Measurements from ENCODE around the gene GLP1R.
"Not testable (repeated sequence)": the region's sequence is repeated elsewhere in the genome, so short reads cannot be mapped to it uniquely, and the experiment has no call there.

Gene GLP1R

DNA sequence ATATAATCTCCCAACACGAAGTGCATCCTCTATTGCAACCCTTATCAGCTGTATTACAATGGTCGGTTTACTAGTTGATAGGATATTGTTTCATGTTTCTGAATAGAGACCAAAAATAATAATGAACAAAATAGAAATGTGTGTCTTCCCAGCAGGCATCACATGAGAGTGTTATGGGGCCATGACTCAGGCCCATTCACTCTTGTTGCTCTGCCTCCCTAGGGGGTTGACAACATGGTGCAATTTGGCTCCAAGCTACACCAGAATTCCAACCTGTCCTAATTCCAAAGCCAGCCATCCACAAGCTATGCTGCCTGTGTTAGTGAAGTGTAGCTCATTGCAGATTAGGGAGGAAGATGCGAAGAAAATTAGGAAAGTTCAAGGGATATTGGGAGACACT is 79.5 kb downstream of the GLP1R start:
- no peak for DNase-seq (ENCODE audit: low read depth)

GRCh38 chr6:39128832-39129231 is 80.3 kb downstream of the GLP1R start:
- no peak for DNase-seq (ENCODE audit: low read depth)

DNA sequence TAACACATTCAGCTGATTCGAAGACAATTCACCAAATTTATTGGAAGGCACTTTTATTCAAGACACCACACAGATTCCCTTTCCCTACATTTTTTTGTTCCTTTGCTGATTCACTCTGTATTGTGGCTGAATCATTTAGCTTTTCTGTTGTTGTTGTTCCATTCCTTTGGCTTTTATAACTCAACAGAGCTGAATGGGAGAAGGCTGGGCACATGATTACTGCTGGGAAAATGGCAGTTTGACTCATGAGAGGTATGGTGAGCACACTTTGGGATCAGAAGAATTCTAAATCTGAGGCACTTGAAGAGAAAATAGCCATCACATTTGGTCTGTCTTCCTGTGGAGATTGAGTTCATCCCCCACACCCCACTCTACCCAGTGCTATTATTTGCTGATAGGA is 82.1 kb downstream of the GLP1R start:
- no peak for DNase-seq (ENCODE audit: low read depth)

- DNase-seq (ENCODE audit: low read depth) = not testable (repeated sequence)
Observed at GRCh38 chr6:39134761-39135160, 86.2 kb downstream of the GLP1R start.

DNA sequence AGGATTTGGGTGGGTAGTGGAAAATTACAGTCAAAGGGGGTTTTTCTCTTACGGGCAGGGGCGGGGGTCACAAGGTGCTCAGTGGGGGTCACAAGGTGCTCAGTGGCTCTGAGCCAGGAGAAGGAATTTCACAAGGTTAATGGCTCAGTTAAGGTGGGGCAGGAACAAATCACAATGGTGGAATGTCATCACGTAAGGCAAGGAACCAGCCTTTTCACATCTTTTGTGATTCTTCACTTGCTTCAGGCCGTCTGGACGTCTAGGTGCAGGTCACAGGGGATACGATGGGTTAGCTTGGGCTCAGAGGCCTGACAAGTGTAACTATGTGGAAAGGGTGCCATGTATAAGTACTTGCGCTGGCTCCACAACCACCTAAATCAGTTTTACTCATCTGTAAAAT is 87.6 kb downstream of the GLP1R start:
- not testable (repeated sequence) for DNase-seq (ENCODE audit: low read depth)

- peak; percentile 8 for DNase-seq (ENCODE audit: low read depth)
Observed at GRCh38 chr6:39137245-39137644, 88.7 kb downstream of the GLP1R start.
